Prostate gland (tissue), 2 donors: Measurements from ENCODE around the gene TSACC.

Experiments used
- POLR2A ChIP-seq: fragments of 450-650 bp; IDR thresholded peaks from one replicate; pipeline ENCODE4 v1.6.1; 2016; ENCODE audit warnings: antibody characterized with exemption, mild to moderate bottlenecking
- POLR2AphosphoS5 ChIP-seq: sonication (generic); formaldehyde crosslinking; IDR thresholded peaks from one replicate; pipeline ENCODE4 v1.6.1; 2017; ENCODE audit warnings: antibody characterized with exemption
- TF ChIP-seq, protein P1 (sequence below), 4 experiments: fragments of 200-600 bp in 2 of 4; fragments of 450-650 bp in 2 of 4; sonication (generic) in 2 of 4; IDR thresholded peaks; 1 replicate in 3 of 4; 2 replicates in 1 of 4; pipeline ENCODE4 v1.5.1; 2016 to 2019; ENCODE audit warnings: antibody characterized with exemption in 4 of 4, mild to moderate bottlenecking in 2 of 4, moderate library complexity in 2 of 4

DNA sequence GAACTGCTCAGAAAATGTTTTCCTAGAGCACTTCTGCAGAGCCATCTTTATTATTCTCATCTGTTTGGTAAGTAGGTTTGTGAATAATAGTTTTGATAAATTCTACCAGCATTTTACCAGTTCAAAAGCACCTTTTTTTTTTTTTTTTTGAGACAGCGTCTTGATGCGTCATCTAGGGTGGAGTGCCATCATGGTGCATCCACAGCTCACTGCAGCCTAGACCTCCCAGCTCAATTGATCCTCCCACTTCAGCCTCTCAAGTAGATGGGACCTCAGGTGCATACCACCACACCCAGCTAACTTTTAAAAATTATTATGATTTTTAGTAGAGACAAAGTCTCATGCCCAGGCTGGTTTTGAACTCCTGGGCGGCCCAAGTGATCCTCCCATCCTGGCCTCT lies 20.9 kb downstream of the TSACC start:
- TF ChIP-seq, protein P1, sequence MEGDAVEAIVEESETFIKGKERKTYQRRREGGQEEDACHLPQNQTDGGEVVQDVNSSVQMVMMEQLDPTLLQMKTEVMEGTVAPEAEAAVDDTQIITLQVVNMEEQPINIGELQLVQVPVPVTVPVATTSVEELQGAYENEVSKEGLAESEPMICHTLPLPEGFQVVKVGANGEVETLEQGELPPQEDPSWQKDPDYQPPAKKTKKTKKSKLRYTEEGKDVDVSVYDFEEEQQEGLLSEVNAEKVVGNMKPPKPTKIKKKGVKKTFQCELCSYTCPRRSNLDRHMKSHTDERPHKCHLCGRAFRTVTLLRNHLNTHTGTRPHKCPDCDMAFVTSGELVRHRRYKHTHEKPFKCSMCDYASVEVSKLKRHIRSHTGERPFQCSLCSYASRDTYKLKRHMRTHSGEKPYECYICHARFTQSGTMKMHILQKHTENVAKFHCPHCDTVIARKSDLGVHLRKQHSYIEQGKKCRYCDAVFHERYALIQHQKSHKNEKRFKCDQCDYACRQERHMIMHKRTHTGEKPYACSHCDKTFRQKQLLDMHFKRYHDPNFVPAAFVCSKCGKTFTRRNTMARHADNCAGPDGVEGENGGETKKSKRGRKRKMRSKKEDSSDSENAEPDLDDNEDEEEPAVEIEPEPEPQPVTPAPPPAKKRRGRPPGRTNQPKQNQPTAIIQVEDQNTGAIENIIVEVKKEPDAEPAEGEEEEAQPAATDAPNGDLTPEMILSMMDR (IDR thresholded peaks at IDR 0.05): no peak
- TF ChIP-seq POLR2AphosphoS5 (no peak), POLR2A (no peak)
